GM18498 (cell line): Measurements from ENCODE around the gene ZSCAN29.
A peak's percentile ranks its signal among the peaks of the same experiment; 100 is the strongest.

ENCODE experiments used
- ATAC-seq: cut with Tn5 transposase; IDR thresholded peaks from one replicate; pipeline ENCODE4 v1.9.1; 2021; ENCODE audit warnings: mild to moderate bottlenecking, moderate library complexity; ENCODE audit not compliant: unreplicated experiment

Gene ZSCAN29

GRCh38 chr15:43352693-43353382 lies 18.0 kb downstream of the ZSCAN29 start:
- ATAC-seq = no peak

GRCh38 chr15:43347114-43347513 lies 23.7 kb downstream of the ZSCAN29 start:
- no peak for ATAC-seq

- no peak for ATAC-seq
Measured at GRCh38 chr15:43346305-43346704, 24.5 kb downstream of the ZSCAN29 start.

GRCh38 chr15:43330780-43331087 lies 40.1 kb downstream of the ZSCAN29 start:
- peak; percentile 28 for ATAC-seq

- ATAC-seq = peak; percentile 91
Measured at GRCh38 chr15:43329960-43330779, 40.7 kb downstream of the ZSCAN29 start, which contains the start of gene LCMT2. LCMT2 (minus strand) TSS chr15:43330573; CDS start chr15:43330489, 84 bp downstream.

GRCh38 chr15:43329217-43329959 lies 41.5 kb downstream of the ZSCAN29 start:
- no peak for ATAC-seq

- ATAC-seq = no peak
Measured at GRCh38 chr15:43325039-43325684, 45.7 kb downstream of the ZSCAN29 start.

- no peak for ATAC-seq
Measured at GRCh38 chr15:43318990-43319771, 51.7 kb downstream of the ZSCAN29 start.

GRCh38 chr15:43317566-43318184 lies 53.2 kb downstream of the ZSCAN29 start:
- no peak for ATAC-seq

- ATAC-seq = no peak
Measured at GRCh38 chr15:43316971-43317346, 53.9 kb downstream of the ZSCAN29 start.

GRCh38 chr15:43316016-43316970 lies 54.5 kb downstream of the ZSCAN29 start:
- ATAC-seq = no peak

- ATAC-seq = no peak
Measured at GRCh38 chr15:43314171-43314570, 56.7 kb downstream of the ZSCAN29 start.

GRCh38 chr15:43312378-43312777 lies 58.5 kb downstream of the ZSCAN29 start:
- ATAC-seq = no peak
